DOHH2 (cell line): ENCODE data around the gene IGFALS.

ENCODE experiments used
- H3F3A ChIP-seq: fragments of 200-600 bp; sonication (generic), shearing (Covaris generic); 2 replicates; pipeline ENCODE4 v1.6.0; 2016; ENCODE audit warnings: antibody characterized with exemption, mild to moderate bottlenecking; ENCODE audit not compliant: control insufficient read depth, insufficient read depth
- H3K27ac ChIP-seq: fragments of 200-600 bp; sonication (generic); 2 replicates; pipeline ENCODE4 v1.5.1; 2014; ENCODE audit warnings: low read depth, mild to moderate bottlenecking, low read length, moderate library complexity
- H3K27me3 ChIP-seq: fragments of 200-600 bp; sonication (generic); 2 replicates; pipeline ENCODE4 v1.6.1; 2014; ENCODE audit warnings: mild to moderate bottlenecking, low read length, mixed read lengths; ENCODE audit not compliant: control insufficient read depth
- H3K36me3 ChIP-seq: fragments of 200-600 bp; sonication (generic); 2 replicates; pipeline ENCODE4 v1.6.1; 2014; ENCODE audit warnings: mild to moderate bottlenecking, low read length, moderate library complexity, mixed read lengths; ENCODE audit not compliant: control insufficient read depth
- H3K4me1 ChIP-seq: fragments of 200-600 bp; sonication (generic); 2 replicates; pipeline ENCODE4 v1.6.1; 2014; ENCODE audit warnings: mild to moderate bottlenecking, low read length, mixed read lengths; ENCODE audit not compliant: control insufficient read depth
- H3K4me2 ChIP-seq: fragments of 200-600 bp; sonication (generic); 2 replicates; pipeline ENCODE4 v1.6.0; 2014; ENCODE audit warnings: mild to moderate bottlenecking, low read length, moderate library complexity
- H3K4me3 ChIP-seq: fragments of 200-600 bp; sonication (generic); 2 replicates; pipeline ENCODE4 v1.5.1; 2014; ENCODE audit warnings: mild to moderate bottlenecking, low read length, mixed read lengths
- H3K79me2 ChIP-seq: fragments of 200-600 bp; sonication (generic); 2 replicates; pipeline ENCODE4 v1.6.1; 2014; ENCODE audit warnings: mild to moderate bottlenecking, low read length, mixed read lengths; ENCODE audit not compliant: control insufficient read depth
- H3K9me2 ChIP-seq: fragments of 200-600 bp; sonication (generic); replicated peaks from 2 replicates; pipeline ENCODE4 v1.6.1; 2014; ENCODE audit warnings: mild to moderate bottlenecking, low read length, mixed read lengths; ENCODE audit not compliant: control insufficient read depth
- H3K9me3 ChIP-seq: fragments of 200-600 bp; sonication (generic); 2 replicates; pipeline ENCODE4 v1.6.1; 2014; ENCODE audit warnings: antibody characterized with exemption, low read length, mixed read lengths; ENCODE audit not compliant: control insufficient read depth, insufficient read depth
- H4K20me1 ChIP-seq: fragments of 200-600 bp; sonication (generic); 2 replicates; pipeline ENCODE4 v1.6.0; 2014; ENCODE audit warnings: low read depth, mild to moderate bottlenecking, antibody characterized with exemption, low read length, moderate library complexity; ENCODE audit not compliant: control insufficient read depth, insufficient read depth
- CTCF ChIP-seq: fragments of 200-600 bp; sonication (generic); IDR thresholded peaks from one replicate; pipeline ENCODE4 v1.5.1; 2014; ENCODE audit warnings: antibody characterized with exemption, mild to moderate bottlenecking, low read depth, low read length; ENCODE audit not compliant: poor library complexity, severe bottlenecking
- EZH2phosphoT487 ChIP-seq: fragments of 200-600 bp; sonication (generic); IDR thresholded peaks from 2 replicates; pipeline ENCODE4 v1.6.1; 2017; ENCODE audit warnings: borderline replicate concordance, mild to moderate bottlenecking, antibody characterized with exemption, low read length, moderate library complexity, mixed read lengths

IGFALS gene

GRCh38 chr16:1760911-1761310 lies 32.6 kb downstream of the IGFALS start:
- H3K4me1 ChIP-seq = no peaks in the 10 kb centered on the region

GRCh38 chr16:1759511-1759910 lies 34.0 kb downstream of the IGFALS start:
- Histone ChIP-seq H3F3A (no peaks in the 10 kb centered on the region), H3K9me3 (no peaks in the 10 kb centered on the region), H3K9me2 (no peaks in the 10 kb centered on the region), H3K27ac (no peak overlapping the region), H3K4me3 (no peak overlapping the region), H3K27me3 (no peaks in the 10 kb centered on the region), H3K4me2 (no peak overlapping the region), H4K20me1 (no peaks in the 10 kb centered on the region), H3K4me1 (no peaks in the 10 kb centered on the region), H3K79me2 (no peaks in the 10 kb centered on the region), H3K36me3 (peaks cover 50% of the 10 kb centered on the region)
- TF ChIP-seq EZH2phosphoT487 (no peak), CTCF (no peak)

More at GRCh38 chr16:1760911-1761310, 32.6 kb downstream of the IGFALS start:
- TF ChIP-seq EZH2phosphoT487 (no peak), CTCF (no peak)
- H3K4me3 ChIP-seq = no peak overlapping the region
- no peak overlapping the region for H3K4me2 ChIP-seq
- H3K9me2 ChIP-seq = no peaks in the 10 kb centered on the region
- H3K27me3 ChIP-seq = no peaks in the 10 kb centered on the region
- no peaks in the 10 kb centered on the region for H4K20me1 ChIP-seq
- no peaks in the 10 kb centered on the region for H3K79me2 ChIP-seq
- H3K27ac ChIP-seq = no peak overlapping the region
- no peaks in the 10 kb centered on the region for H3F3A ChIP-seq
- H3K36me3 ChIP-seq = peaks cover 60% of the 10 kb centered on the region
- H3K9me3 ChIP-seq = no peaks in the 10 kb centered on the region

DNA sequence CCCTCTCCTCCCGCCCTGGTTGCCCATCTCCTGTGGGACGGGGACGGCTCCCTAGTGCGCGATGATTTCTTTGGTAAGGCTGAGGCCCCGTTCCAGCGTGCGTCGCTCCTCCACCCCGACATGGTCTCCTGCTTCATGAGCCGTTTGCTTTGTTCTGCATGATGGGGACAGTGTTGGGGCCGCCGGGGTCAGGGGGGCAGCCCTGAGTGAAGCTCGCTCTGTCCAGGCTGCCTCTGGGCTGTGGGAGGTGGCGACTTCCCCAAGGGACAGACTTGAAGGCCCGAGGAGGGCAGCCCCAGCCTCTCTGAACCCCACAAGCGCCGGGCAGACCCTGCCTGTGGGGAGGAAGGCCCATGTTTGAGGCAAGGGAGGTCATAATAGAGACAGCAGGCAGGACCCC lies 34.6 kb downstream of the IGFALS start:
- no peak overlapping the region for H3K4me2 ChIP-seq
- no peak overlapping the region for H3K4me3 ChIP-seq
- TF ChIP-seq EZH2phosphoT487 (no peak), CTCF (no peak)
- H3K4me1 ChIP-seq = no peaks in the 10 kb centered on the region
- H4K20me1 ChIP-seq = no peaks in the 10 kb centered on the region
- no peaks in the 10 kb centered on the region for H3K79me2 ChIP-seq
- peaks cover 50% of the 10 kb centered on the region for H3K36me3 ChIP-seq
- H3K9me3 ChIP-seq = no peaks in the 10 kb centered on the region
- H3K27ac ChIP-seq = no peak overlapping the region
- H3F3A ChIP-seq = no peaks in the 10 kb centered on the region
- no peaks in the 10 kb centered on the region for H3K27me3 ChIP-seq
- no peaks in the 10 kb centered on the region for H3K9me2 ChIP-seq
